Measurements from ENCODE around the gene PLCB4. TPM values are rescaled to one million over a fixed set of nuclear protein-coding genes. Genes with fewer than 3 reads are reported as not detected.

The PLCB4 gene
- total RNA-seq, 4 donors from 2014 or later: 2.7 to 11.4 (median 6.5) TPM

- intact Hi-C loops (cut with DNase I; ENCODE audit: low total_unique reads): no loop called here
- no peak for TF ChIP-seq CTCF (IDR thresholded peaks at IDR 0.05)
- TF ChIP-seq POLR2A (IDR thresholded peaks at IDR 0.05): no peak
- no peak for DNase-seq (ENCODE audit: low spot score in 2 of 2)
- H3K4me3 ChIP-seq (ENCODE audit: low read depth, poor library complexity, severe bottlenecking): no peak overlapping the region
- WGBS, 2 donors: 0 to 21% methylated on average over 1 of the region's 1 CpG
These were observed 12.6 kb downstream of the PLCB4 start for GRCh38 chr20:9081423-9081966.

- intact Hi-C loops (cut with DNase I; ENCODE audit: low total_unique reads): no loop called here
- H3K4me3 ChIP-seq (ENCODE audit: low read depth, poor library complexity, severe bottlenecking): no peak overlapping the region
- no peak for TF ChIP-seq POLR2A (IDR thresholded peaks at IDR 0.05)
- TF ChIP-seq CTCF (IDR thresholded peaks at IDR 0.05): no peak
- no peak for DNase-seq (ENCODE audit: low spot score in 2 of 2)
These were observed 13.9 kb downstream of the PLCB4 start for GRCh38 chr20:9082741-9083140.

GRCh38 chr20:9087531-9088217, 18.8 kb downstream of the PLCB4 start:
- intact Hi-C loops (cut with DNase I; ENCODE audit: low total_unique reads): no loop called here
- WGBS, 2 donors: 80 to 93% methylated on average over 3 of the region's 3 CpGs
- no peak for TF ChIP-seq POLR2A (IDR thresholded peaks at IDR 0.05)
- TF ChIP-seq CTCF (IDR thresholded peaks at IDR 0.05): no peak
- DNase-seq (ENCODE audit: low spot score in 2 of 2): no peak
- H3K4me3 ChIP-seq (ENCODE audit: low read depth, poor library complexity, severe bottlenecking): no peak overlapping the region

GRCh38 chr20:9088556-9088955, 19.7 kb downstream of the PLCB4 start:
- H3K4me3 ChIP-seq (ENCODE audit: low read depth, poor library complexity, severe bottlenecking): no peak overlapping the region
- no peak for DNase-seq (ENCODE audit: low spot score in 2 of 2)
- TF ChIP-seq CTCF (IDR thresholded peaks at IDR 0.05): no peak
- no peak for TF ChIP-seq POLR2A (IDR thresholded peaks at IDR 0.05)
- intact Hi-C loops (cut with DNase I; ENCODE audit: low total_unique reads): no loop called here

GRCh38 chr20:9092113-9092512, 23.2 kb downstream of the PLCB4 start:
- WGBS, 2 donors: 87 to 88% methylated on average over 3 of the region's 3 CpGs
- TF ChIP-seq CTCF (IDR thresholded peaks at IDR 0.05) (no peak), POLR2A (IDR thresholded peaks at IDR 0.05) (no peak)
- intact Hi-C loops (cut with DNase I; ENCODE audit: low total_unique reads): no loop called here
- no peak for DNase-seq (ENCODE audit: low spot score in 2 of 2)
- no peak overlapping the region for H3K4me3 ChIP-seq (ENCODE audit: low read depth, poor library complexity, severe bottlenecking)

GRCh38 chr20:9092655-9093054, 23.8 kb downstream of the PLCB4 start:
- no peak for DNase-seq (ENCODE audit: low spot score in 2 of 2)
- no peak for TF ChIP-seq CTCF (IDR thresholded peaks at IDR 0.05)
- TF ChIP-seq POLR2A (IDR thresholded peaks at IDR 0.05): no peak
- intact Hi-C loops (cut with DNase I; ENCODE audit: low total_unique reads): no loop called here
- WGBS, 2 donors: 77 to 82% methylated on average over 3 of the region's 3 CpGs
- no peak overlapping the region for H3K4me3 ChIP-seq (ENCODE audit: low read depth, poor library complexity, severe bottlenecking)

Data from lower leg skin (tissue), 4 donors.